Activated T-cell treated with anti-CD3 and anti-CD28 coated beads, Interleukin-2, amount 50 U/mL, for 48 hours (primary cell): ENCODE measurements around the gene ADAMTS6.

Source experiments
- DNase-seq, 2 experiments: peaks; one replicate each; pipeline ENCODE4 v3.0.0-alpha.2; 2020

Gene ADAMTS6

DNA sequence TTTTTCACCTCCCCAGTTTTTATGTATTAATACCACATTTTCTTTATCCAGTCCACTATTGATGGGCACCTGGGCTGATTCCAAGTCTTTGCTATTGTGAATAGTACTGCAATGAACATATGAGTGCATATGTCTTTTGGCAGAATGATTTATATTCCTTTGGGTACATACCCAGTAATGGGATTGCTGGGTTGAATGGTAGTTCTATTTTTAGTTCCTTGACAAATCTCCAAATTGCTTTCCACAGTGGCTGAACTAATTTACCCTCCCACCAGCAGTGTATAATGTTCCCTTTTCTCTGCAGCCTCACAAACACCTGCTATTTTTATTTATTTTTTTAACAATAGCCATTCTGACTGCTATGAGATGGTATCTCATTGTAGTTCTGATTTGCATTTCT lies 340.2 kb downstream of the ADAMTS6 start:
- no peak for DNase-seq

DNA sequence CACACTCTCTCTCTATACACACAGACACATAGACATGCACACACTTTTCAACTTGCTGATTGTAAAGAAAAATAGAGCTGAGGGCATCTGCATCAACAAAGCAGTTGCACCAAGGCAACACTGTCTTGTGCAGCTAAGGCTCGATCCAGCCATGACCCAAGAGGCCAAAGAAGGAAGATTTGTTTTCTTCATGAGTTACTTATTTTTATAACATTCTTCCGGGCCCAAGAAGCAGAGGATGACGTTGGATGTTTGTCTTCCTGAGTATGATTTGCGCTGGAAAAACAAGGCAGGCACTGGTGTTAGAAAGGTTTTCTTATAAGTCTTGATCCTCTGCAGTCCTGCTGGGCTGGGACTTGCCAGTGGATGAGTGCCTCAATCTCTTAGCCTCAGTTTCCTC lies 344.1 kb downstream of the ADAMTS6 start:
- DNase-seq: no peak

DNA sequence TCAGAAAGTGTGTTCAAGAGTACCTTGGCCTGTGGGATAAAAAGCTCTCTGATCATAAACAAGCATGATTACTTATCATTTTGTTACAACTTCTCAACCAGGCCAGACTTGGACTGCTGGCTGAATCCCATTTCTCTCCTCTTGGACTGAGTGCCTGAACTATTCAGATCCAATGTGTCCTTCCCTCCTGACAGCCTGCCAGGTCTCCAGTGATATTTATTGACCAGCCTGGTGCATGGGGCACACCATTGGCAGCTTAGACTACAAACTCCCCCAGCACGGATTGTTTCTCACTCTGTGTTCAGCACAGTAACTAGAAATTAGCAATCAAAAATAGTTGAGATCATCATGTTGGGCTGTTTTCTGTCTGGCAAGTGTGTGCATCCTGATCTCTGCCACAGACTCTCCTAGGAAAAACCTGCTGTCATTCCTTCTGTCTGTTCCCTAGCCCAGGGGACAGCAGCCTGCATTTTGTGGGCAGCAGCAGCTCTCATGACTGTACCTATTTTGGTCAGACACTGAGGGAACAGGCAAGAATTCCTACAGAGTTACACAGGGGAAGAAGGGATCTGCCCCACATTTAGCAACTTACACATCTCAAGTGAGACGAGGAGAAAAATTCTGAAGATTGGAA lies 348.1 kb downstream of the ADAMTS6 start:
- DNase-seq: no peak

DNA sequence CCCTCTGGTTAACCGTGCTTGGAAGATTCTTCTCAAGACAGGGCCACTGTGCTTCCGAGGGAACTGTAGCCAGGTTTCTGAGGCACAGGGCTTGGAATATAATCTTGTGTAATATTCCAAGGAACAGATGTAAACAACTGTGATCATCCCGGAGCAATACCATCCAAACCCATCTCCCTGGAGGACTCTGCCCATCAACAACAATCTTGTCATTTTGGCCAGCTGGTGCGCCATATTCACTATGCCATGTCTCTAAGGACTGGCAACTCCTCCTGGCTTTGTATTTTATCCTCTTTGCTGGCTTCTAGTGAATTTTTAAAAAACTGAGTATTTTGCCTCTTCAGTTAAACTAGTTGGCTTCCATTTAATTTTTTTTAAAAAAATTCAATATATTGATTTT lies 349.3 kb downstream of the ADAMTS6 start:
- no peak for DNase-seq

DNA sequence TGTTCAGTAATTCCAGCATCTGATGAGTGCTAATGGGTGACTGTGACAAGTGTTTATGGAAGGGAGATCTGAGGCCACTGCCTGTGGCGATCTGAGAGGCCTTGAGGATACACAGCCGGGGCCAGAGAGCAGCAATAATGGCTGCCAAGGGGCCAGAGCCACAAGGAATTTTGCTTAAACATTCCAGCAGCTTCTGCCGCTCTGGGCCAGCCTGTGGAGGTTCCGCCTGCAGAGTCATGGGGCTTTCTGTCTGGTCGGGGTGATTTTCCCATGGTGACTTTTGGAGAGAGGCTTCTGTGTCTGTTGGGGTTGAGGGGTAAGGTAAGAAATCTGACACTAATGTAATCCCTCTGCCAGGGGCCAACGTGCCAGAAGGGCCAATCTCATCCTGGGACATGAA lies 353.5 kb downstream of the ADAMTS6 start:
- no peak for DNase-seq

DNA sequence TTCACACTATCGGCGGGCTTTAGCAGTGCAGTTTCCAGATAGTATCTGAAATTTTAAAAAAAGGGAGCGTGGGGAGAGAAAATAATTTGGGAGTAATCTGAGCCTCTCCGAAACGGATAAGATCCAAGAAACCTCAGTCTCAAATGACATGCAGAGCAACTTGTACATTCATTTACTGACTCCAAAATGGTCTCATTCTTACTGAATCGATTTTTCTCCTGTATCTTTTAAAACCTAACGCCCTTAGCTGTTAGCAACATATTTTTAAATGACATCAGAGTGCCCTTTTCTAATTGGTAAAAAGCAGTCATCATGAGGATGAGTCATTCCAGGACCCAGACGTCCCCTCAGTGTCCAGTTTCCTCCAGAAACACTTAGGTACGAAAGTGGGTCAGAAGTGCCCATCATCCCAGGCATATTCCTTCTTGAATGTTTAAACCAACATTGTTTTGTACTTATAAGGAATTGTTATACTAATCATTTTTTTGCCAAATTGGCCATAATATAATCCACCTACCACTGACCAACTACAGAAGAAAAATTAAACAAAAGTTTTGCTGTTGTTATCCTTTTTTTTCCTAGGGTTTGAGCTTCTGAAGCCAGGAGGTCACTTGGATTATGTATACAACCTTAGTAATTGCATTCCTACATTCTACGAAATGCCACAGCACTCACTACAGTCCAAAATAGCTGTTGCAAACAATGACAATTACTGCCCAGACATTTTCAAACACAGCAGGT lies 354.4 kb downstream of the ADAMTS6 start:
- no peak for DNase-seq

DNA sequence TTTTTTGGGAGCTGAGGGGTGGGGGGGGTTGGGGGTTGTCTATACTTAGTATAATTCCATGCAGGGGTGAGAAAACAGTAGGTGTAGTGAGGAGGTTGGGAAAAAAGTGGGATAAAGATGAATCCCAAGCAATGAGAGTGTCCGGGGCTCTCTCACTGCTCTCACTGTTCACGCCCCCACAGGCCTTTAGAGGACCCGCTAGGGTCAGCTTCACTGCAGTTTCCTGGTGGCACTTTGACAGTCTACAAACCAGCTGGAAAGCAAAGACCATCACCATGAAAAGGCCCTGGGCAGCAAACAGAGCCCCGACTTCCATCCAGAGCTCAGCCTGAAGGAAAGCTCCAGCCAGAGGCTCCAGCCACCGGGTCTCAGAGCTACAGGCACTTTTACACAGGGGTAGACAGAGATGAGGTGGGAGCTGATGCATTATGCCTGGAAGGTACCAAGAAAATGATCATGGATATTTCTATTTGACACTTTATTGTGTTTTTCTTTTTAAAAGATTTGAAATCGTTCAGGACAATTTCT lies 355.1 kb downstream of the ADAMTS6 start:
- DNase-seq: no peak

DNA sequence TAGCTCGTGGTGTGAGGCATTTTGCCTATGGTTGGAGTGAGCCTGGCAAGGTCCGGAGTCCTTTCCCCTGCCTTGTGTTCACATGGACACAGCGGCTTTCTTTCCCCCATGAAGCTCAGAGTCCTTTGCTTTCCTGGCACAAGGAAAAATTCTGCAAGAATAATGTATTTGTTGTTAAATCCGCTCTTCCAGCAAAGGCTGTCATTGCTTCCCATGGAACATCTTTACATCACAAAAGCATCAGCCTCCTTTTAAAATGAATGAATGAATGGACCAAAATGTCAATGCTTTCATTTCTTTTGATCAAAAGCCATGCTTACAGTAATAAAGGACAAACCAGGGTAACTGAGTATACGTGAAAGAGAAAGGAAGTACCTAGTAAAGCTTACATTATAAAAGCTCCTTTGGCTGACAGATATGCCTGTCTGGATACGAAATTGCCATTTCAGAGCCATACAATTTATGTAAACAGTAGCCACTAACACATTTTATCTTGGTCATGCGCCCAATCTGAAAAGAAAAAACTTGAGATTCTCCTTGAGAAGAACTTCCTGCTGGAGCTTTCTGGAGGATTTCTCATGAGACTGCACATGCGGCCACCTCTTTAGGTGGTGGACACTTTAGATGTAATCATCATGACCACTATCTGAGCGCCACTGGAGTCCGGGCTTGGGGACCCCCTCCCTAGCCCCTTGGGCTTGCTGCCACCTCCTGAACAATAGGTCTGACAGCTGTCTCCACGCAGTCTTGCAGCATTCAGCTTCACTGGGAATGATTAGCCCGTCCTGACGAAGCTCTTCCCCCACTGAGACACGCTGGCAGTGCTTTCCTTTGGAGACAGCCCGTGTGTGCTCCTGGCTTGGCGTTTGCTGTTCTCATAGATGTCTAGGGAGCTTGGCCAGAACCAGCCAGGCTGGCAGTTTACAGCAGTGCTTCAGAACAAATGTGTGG lies 355.9 kb downstream of the ADAMTS6 start:
- DNase-seq: no peak

DNA sequence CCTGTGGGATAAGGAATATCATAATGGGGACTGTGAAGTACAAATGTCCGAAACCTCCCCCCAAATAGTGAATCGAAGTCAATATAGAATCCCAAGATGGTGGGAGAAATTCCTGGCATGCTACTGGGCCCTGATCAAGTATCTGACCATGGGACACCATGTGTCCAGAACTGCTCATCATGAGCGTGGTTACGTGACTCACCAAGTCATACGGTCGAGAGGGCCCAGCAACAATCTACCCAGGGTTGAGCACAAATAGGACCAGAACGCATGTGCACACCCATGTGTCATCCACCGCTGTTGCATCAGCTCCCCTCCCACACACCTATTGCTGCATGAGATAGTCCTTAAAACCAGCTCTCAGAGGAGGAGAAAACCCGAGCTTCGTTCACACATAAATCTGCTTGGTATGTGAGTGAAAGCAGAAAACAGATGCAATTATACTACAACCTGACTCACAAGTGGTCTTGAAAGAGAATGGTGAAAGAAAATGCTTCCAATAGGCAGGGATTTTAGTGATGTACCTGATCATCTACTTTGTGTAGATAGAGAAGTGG lies 359.8 kb downstream of the ADAMTS6 start:
- DNase-seq: peak in 1 of 2 experiments; percentile 29

DNA sequence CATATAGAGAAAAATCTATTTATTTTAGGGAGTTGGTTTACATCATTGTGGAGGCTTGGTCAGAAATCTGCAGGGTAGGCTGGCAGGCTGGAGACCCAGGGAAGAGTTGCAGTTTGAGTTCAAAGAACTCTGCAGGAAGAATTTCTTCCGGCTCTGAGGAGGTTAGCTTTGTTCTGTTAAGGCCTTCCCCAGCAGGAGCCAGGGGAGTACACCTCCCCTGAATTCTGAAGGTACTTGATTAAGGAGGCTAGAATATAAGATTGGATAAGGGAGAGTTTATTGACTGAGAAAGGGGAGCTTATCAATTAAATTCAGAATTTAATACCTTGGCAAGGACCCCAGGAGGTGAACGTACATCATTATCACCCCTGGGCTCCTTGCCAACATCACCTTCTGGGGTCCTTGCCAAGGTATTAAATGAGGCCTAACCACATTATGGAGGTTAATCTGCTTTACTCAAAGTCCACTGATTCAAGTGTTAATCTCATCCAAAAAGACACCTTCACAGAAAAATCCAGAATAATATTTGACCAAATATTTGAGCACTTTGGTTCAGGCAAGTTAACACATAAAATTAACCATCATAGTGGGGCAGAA lies 361.3 kb downstream of the ADAMTS6 start:
- DNase-seq: no peak

DNA sequence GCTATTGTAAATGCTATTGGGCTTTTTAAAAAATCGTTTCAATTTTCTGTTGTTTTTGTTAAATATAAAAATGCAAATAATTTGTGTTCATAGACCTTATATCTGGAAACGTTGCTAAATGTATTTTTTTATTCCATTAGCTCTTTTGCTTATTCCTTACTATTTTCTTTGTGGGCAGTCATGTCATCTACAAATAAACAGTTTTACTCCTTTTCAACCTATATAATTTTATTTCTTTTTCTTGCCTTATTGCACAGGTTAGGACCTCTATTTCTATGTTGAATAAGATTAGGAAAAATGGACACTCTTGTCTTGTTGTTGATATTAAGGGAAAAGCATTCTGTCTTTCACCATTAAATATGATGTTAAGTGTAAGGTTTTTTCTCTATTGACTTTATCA lies 364.2 kb downstream of the ADAMTS6 start:
- no peak for DNase-seq

DNA sequence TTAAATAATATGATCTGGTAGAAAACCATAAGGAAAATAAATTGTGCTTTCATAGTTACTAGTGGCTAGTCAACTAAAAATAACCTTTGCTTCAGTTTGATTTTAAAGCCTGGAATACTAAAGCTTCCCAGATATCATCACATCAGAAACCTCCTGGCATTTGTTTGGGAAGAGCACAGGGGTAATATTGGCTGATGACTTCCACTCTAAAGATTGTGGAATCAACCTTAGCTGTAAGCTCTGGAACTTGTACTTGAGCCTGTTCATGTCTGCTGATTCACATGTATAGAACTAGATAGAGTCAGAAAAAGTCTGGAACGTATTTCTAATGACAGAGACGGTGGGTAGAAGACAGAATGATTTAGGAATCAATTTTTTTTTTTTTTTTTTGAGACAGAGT lies 367.9 kb downstream of the ADAMTS6 start:
- DNase-seq: no peak

DNA sequence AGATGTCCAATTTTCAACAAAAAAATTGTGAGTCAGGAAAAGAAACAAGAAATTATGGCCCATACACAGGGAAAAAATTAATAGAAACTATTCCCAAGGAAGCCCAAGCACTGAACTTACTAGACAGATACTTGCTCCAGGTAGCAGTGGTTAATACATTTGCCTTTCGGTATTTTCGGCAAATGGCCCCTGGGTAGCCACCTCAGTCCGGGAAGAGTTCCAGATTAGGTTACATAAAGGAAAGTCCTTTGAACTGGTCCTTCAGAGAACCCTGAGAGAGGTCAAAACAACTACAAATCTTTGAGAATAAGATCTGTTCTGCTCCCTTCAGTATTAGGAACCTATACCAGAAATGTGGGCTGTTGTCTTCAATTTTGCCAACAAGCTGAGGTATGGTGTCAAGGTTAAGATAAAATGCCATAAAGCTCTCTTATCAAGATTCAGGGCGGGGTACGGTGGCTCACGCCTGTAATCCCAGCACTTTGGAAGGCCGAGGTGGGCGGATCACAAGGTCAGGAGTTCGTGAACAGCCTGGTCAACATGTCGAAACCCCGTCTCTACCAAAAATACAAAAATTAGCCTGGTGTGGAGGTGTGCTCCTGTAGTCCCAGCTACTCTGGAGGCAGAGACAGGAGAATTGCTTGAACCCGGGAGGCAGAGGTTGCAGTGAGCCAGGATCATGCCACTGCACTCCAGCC lies 369.6 kb downstream of the ADAMTS6 start:
- no peak for DNase-seq

DNA sequence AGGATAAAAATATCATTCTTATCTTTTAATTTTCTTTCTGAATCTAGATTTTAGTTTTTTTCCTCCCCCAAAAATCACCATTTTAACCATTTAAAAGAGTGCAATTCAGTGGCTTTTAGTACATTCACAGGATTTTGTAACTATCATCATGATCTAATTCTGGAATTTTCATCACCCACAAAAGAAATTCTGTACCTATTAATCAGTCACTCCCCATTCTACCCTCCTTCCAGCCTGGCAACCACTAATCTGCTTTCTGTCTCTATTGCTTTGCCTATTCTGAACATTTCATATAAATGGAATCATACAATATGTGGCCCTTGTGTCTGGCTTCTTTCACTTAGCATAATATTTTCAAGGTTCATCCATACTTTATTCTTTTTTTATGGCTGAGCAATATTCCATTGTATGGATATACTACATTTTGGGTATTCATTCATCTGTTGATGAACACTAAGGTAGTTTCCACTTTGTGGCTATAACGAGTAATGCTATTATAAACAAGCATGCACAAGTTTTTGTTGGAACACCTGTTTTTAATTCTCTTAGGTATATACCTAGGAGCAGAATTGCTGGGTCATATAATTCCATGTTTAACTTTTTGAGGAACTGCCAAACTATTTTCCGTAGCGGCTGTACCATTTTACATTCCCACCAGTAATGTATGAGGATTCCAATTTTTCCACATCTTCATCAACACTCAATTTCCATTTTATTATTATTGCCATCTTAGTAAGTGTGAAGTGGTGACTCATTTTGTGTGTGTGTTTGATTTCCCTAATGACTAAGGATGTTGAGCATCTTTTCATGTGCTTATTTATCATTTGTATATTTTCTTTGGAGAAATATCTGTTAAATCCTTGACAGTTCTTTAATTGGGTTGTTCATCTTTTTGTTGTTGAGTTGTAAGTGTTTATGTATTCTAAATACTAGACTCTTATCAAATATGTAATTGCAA lies 372.7 kb downstream of the ADAMTS6 start:
- DNase-seq: no peak

DNA sequence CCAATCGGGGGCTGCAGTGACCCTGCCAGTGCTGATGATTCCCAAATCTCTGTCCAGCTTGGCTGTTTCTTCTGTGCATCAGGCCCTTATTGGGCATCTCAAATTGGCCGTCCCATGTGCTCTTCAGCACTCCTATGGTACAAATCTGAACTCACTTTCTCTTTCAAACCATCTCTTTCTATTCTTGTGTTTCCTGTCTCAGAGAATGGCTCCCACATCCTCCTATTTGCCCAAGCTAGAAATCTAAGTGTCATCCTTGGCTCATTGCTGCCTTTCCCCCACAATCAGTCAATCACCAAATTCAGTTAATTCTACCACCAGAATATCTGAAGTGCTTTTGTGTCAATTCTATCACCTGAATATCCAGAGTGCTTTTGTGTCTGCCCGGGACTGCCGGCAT lies 376.4 kb downstream of the ADAMTS6 start:
- no peak for DNase-seq

DNA sequence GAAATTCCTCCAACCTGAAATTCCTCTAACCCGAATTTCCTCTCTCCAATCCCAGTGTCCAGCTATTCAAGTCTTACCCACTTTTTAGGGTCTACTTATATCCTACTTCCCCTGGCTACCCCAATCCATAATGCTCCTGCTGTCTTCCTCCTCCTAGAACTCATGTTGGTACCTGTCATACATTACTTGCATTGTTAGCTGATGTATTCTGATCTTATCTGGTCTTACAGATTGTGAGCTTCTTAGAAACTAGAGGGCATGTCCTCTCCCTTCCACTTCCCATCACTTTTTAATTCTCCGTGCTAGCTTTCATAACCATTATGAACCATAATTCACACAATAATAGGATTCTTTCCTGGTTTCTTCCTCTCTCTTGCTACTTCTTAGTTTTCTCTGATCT lies 376.9 kb downstream of the ADAMTS6 start:
- no peak for DNase-seq

DNA sequence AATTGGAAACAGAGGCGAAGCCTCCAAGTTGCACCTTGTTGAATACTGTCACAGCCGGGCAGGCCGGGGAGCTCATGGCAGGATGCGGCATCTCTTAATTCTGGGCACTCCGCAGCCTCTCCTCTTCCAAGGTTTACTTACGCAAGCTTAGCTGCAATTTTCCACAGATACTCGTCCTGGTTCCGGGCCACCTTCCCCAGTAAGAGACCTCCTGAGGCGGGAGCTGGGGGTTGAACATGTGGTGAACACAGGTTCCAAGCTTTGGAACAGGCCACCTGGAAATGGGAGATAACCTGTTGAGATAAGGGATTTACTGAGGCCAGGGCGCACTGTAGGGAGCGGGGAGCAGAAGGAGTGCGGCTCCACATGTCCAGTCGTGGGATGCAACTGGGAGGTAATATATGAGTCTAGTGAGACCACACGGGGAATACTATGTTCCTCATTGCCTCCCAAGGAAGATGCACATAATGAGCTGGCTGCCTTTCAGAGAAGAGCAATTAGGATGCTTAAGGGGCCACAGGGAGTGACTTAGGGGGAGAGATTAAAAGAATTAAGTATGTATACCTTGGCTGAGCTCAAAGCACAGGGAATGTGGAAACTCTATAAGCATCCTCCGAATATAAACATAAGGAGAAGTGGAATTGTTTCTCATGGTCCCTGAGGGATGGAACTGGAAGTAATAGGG lies 377.8 kb downstream of the ADAMTS6 start:
- DNase-seq: peak in 1 of 2 experiments; percentile 31

DNA sequence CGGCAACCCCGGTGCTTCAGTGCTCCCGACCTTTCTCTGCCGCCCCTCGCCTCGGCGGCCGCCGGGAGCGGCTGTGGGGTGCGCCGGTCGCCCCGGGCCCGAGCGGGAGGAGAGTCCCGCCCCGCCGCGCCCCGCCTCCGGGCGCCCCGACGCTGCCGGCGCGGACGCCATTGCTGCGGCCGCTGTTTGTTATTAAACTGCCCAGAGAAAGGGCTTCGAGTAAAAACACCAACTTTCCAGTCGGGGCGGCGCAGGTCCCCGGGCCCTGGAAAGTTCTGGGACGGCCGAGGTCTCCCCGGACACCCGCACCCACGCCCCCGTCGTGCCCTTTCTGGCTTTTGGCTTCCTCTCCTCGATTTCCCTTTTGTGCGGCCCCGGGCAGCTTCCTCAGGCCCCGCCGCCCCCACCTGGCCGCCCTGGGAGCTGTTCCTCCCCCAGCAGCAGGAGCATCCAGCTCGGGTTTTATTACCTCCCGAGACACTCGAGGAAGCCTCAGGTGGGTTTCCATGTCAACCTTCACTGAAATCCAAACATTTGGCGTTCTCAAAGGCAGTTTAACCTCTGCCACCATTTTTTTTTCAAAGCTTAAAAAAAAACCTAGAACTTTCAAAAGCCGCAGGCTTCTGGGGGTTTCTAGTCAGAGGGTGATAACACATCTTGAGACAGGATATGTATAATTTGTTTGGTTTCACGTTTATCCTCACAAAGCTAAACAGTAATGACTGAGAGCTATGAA lies 378.6 kb downstream of the ADAMTS6 start:
- peak; percentile 65 to 69 for DNase-seq

DNA sequence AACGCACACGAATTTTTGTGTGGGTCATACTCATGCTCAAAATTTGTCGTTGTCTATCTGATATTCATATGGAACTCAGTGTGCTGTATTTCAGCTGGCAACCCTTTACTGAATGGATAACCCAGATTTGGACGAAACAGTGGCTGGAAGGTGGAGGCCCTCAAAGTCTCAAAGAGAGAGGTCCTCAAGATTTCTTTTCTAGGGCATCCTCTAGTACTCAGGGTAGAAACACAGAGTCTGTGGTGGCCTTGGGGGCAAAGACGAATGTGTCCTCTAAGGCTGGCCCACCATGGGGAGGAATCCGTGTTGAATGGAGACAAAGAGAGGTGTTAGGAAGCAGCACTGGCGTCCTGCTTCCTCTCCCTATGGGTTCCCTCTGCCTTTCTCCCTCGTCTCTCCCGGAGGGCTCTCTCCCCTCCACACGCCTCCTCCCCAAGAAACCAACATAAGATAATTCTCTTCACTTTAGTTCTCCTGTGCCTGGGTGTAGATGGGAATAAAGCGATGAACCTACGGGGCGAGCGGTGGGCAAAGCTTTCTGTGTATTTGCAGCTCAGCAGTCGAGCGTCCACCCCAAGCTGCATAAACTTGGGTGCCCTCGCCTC lies 379.2 kb downstream of the ADAMTS6 start:
- DNase-seq: no peak
